ENCODE results near the gene SYNDIG1L. TPM values are rescaled to one million over a fixed set of nuclear protein-coding genes. Genes with fewer than 3 reads are reported as not detected.
"Not testable (repeated sequence)": the region's sequence is repeated elsewhere in the genome, so short reads cannot be mapped to it uniquely, and the experiment has no call there.

SYNDIG1L gene
- total RNA-seq, 2 experiments from 2014 or later, result not detected

DNA sequence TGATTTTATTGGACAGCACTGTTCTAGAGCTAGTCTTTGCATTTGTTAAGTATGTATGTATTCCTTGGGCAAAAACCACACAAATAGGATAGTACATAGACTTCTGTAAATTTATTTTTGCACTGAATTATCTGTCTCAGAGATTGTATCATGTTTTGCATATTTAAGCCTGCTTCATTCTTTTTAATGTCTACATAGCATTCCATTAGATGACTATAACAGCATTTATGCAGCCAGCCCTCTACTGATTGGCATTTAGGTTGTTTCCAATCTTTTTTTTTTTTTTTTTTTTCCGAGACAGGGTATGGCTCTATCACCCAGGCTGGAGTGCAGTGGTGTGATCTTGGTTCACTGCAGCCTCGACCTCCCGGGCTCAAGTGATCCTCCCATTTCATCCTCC is 34.5 kb downstream of the SYNDIG1L start:
- no peak for DNase-seq
- CTCF ChIA-PET, result interaction anchor here (0.6 kb wide), 1 partner anchor 371 kb away, joined by 3 read pairs; no protein-coding TSS in a partner anchor
- H3K4me1 Mint-ChIP-seq, result no peaks in the 10 kb centered on the region
- peaks cover 22% of the 10 kb centered on the region for H3K27me3 Mint-ChIP-seq
- POLR2A ChIA-PET, result no interaction called here
- no peak overlapping the region for H3K4me3 Mint-ChIP-seq
- H3K27ac Mint-ChIP-seq, result no peak overlapping the region
- H3K9me3 Mint-ChIP-seq, result no peaks in the 10 kb centered on the region
- H3K36me3 Mint-ChIP-seq (ENCODE audit: low read depth), result no peaks in the 10 kb centered on the region

- H3K4me1 Mint-ChIP-seq; H3K36me3 Mint-ChIP-seq (ENCODE audit: low read depth); POLR2A ChIA-PET; H3K27ac Mint-ChIP-seq; DNase-seq; CTCF ChIA-PET; H3K9me3 Mint-ChIP-seq; H3K4me3 Mint-ChIP-seq: not testable (repeated sequence)
- H3K27me3 Mint-ChIP-seq, result peaks cover 20% of the 10 kb centered on the region
These were observed 35.5 kb downstream of the SYNDIG1L start for GRCh38 chr14:74390505-74390904.

- no peaks in the 10 kb centered on the region for H3K9me3 Mint-ChIP-seq
- DNase-seq, result no peak
- no peaks in the 10 kb centered on the region for H3K36me3 Mint-ChIP-seq (ENCODE audit: low read depth)
- H3K27ac Mint-ChIP-seq, result no peak overlapping the region
- POLR2A ChIA-PET, result no interaction called here
- CTCF ChIA-PET, result no interaction called here
- no peaks in the 10 kb centered on the region for H3K4me1 Mint-ChIP-seq
- H3K4me3 Mint-ChIP-seq, result no peak overlapping the region
- peaks cover 21% of the 10 kb centered on the region for H3K27me3 Mint-ChIP-seq
These were observed 36.0 kb downstream of the SYNDIG1L start for GRCh38 chr14:74389980-74390379.

- no peaks in the 10 kb centered on the region for H3K36me3 Mint-ChIP-seq (ENCODE audit: low read depth)
- no peaks in the 10 kb centered on the region for H3K4me1 Mint-ChIP-seq
- no peaks in the 10 kb centered on the region for H3K9me3 Mint-ChIP-seq
- no peak for DNase-seq
- H3K27ac Mint-ChIP-seq, result no peak overlapping the region
- CTCF ChIA-PET, result no interaction called here
- H3K4me3 Mint-ChIP-seq, result no peak overlapping the region
- H3K27me3 Mint-ChIP-seq, result peaks cover 15% of the 10 kb centered on the region
- POLR2A ChIA-PET, result no interaction called here
These were observed 43.8 kb downstream of the SYNDIG1L start for GRCh38 chr14:74382231-74382630.

DNA sequence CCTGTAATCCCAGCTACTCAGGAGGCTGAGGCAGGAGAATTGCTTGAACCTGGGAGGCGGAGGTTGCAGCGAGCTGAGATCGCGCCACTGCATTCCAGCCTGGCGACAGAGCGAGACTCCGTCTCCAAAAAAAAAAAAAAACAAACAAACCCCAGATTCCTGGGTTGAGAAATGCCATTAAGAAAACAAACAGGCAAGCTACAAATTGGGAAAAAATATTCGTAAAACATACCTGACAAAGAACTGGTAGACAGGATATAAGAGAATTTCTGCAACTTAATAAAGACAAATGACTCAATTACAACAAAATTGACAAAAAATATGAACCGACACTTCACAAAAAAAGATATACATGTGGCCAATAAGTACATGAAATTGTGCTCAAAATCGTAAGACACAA is 44.4 kb downstream of the SYNDIG1L start:
- DNase-seq; H3K4me1 Mint-ChIP-seq; CTCF ChIA-PET; H3K36me3 Mint-ChIP-seq (ENCODE audit: low read depth); H3K4me3 Mint-ChIP-seq; POLR2A ChIA-PET; H3K9me3 Mint-ChIP-seq; H3K27ac Mint-ChIP-seq: not testable (repeated sequence)
- peaks cover 11% of the 10 kb centered on the region for H3K27me3 Mint-ChIP-seq

DNA sequence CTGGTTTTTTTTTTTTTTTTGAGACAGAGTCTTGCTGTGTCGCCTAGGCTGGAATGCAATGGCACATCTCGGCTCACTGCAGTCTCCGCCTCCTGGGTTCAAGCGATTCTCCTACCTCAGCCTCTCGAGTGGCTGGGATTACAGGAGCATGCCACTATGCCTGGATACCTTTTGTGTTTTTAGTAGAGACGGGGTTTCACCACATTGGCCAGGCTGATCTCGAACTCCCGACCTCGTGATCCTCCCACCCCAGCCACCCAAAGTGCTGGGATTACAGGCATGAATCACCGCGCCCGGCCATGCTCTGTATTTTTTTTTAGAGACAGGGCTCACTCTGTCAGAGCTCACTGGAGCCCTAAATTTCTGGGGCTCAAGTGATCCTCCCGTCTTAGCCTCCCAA is 45.2 kb downstream of the SYNDIG1L start:
- H3K4me3 Mint-ChIP-seq, result no peak overlapping the region
- H3K27ac Mint-ChIP-seq, result no peak overlapping the region
- DNase-seq, result no peak
- H3K36me3 Mint-ChIP-seq (ENCODE audit: low read depth), result no peaks in the 10 kb centered on the region
- H3K27me3 Mint-ChIP-seq, result peaks cover 9% of the 10 kb centered on the region
- POLR2A ChIA-PET, result no interaction called here
- no peaks in the 10 kb centered on the region for H3K4me1 Mint-ChIP-seq
- CTCF ChIA-PET, result interaction anchor here (0.7 kb wide), 1 partner anchor 642 kb away, joined by 3 read pairs; no protein-coding TSS in a partner anchor
- no peaks in the 10 kb centered on the region for H3K9me3 Mint-ChIP-seq

DNA sequence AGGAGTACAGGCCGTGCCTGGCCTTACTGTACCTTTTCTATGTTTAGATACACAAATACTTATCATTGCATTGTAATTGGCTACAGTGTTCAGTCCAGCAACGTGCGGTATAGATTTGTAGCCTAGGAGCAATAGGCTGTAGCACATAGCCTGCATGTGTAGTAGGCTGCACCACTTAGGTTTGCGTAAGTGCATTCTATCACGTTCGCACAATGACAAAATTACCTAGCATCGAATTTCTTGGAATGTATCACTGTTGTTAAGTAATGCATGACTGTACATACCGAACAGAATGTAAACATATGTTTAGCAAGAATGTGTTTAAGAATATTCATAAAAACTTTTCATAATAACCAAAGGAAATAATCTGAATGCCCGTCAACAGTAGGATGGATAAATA is 45.8 kb downstream of the SYNDIG1L start:
- no peaks in the 10 kb centered on the region for H3K9me3 Mint-ChIP-seq
- CTCF ChIA-PET, result no interaction called here
- POLR2A ChIA-PET, result no interaction called here
- H3K36me3 Mint-ChIP-seq (ENCODE audit: low read depth), result no peaks in the 10 kb centered on the region
- no peak overlapping the region for H3K27ac Mint-ChIP-seq
- no peak overlapping the region for H3K4me3 Mint-ChIP-seq
- no peak for DNase-seq
- no peaks in the 10 kb centered on the region for H3K4me1 Mint-ChIP-seq
- peaks cover 9% of the 10 kb centered on the region for H3K27me3 Mint-ChIP-seq

- DNase-seq, result no peak
- no peaks in the 10 kb centered on the region for H3K9me3 Mint-ChIP-seq
- no peak overlapping the region for H3K4me3 Mint-ChIP-seq
- H3K4me1 Mint-ChIP-seq, result no peaks in the 10 kb centered on the region
- no peaks in the 10 kb centered on the region for H3K36me3 Mint-ChIP-seq (ENCODE audit: low read depth)
- no peak overlapping the region for H3K27ac Mint-ChIP-seq
- POLR2A ChIA-PET, result no interaction called here
- peaks cover 2% of the 10 kb centered on the region for H3K27me3 Mint-ChIP-seq
- CTCF ChIA-PET, result no interaction called here
These were observed 47.9 kb downstream of the SYNDIG1L start for GRCh38 chr14:74377976-74378690.

DNA sequence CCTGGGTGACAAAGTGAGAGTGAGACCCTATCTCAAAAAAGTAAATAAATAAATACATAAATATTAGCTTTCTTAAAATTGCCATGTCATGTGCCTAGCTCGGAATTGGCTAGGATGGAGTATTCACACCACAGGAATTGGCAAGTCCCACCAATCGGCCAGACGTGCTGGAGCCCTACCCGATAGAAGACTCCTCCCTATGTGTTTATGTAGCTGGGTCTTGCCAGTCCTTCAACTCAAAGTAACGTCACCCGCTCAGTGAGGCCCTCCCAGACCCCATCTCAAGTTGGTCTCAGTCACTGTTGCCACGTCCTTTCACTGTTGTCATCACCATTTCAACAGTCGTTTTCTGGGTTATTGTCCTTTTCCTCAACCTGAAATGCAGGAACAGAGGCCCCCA is 57.6 kb downstream of the SYNDIG1L start:
- peaks cover 13% of the 10 kb centered on the region for H3K27me3 Mint-ChIP-seq
- H3K4me3 Mint-ChIP-seq, result no peak overlapping the region
- DNase-seq, result no peak
- no peaks in the 10 kb centered on the region for H3K4me1 Mint-ChIP-seq
- ChIA-PET CTCF (no interaction called here), POLR2A (no interaction called here)
- no peaks in the 10 kb centered on the region for H3K36me3 Mint-ChIP-seq (ENCODE audit: low read depth)
- no peak overlapping the region for H3K27ac Mint-ChIP-seq
- H3K9me3 Mint-ChIP-seq, result no peaks in the 10 kb centered on the region

GRCh38 chr14:74368026-74368425 is 58.0 kb downstream of the SYNDIG1L start:
- Mint-ChIP-seq H3K36me3 (ENCODE audit: low read depth) (no peaks in the 10 kb centered on the region), H3K9me3 (no peaks in the 10 kb centered on the region), H3K27ac (no peak overlapping the region), H3K4me3 (no peak overlapping the region), H3K4me1 (no peaks in the 10 kb centered on the region), H3K27me3 (peaks cover 13% of the 10 kb centered on the region)
- POLR2A ChIA-PET, result no interaction called here
- CTCF ChIA-PET, result no interaction called here
- DNase-seq, result no peak

GRCh38 chr14:74364271-74364880 is 61.6 kb downstream of the SYNDIG1L start:
- no peak overlapping the region for H3K27ac Mint-ChIP-seq
- peaks cover 13% of the 10 kb centered on the region for H3K27me3 Mint-ChIP-seq
- H3K9me3 Mint-ChIP-seq, result no peaks in the 10 kb centered on the region
- H3K4me3 Mint-ChIP-seq, result no peak overlapping the region
- ChIA-PET CTCF (no interaction called here), POLR2A (no interaction called here)
- H3K36me3 Mint-ChIP-seq (ENCODE audit: low read depth), result no peaks in the 10 kb centered on the region
- no peaks in the 10 kb centered on the region for H3K4me1 Mint-ChIP-seq
- no peak for DNase-seq

DNA sequence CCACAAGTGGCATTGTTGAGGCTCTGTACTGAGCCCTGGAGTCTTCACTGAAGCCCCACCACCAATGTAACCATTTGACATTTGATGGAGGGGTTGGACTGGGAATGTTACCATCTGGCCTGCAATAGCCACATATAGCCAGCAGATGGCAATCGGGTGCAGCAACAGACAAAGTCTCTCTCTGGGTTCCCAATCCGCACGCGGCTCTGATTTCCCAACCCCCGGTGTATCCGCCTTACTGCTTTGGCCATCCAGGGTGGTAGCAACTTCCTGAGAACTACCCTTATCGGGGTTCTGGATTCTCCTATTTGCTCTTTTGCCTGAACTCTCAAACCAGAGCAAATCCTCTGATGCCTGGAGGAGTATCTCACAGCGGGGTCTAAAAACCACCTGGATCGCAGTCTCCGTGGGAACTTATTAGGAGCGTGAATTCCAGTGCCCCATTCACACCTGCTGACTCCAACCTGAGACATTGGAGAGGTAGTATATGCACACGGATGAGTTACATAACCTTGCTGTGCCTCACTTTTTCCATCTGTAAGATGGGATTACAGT is 63.6 kb downstream of the SYNDIG1L start:
- Mint-ChIP-seq H3K4me1 (no peaks in the 10 kb centered on the region), H3K27me3 (peaks cover 13% of the 10 kb centered on the region), H3K27ac (no peak overlapping the region), H3K9me3 (no peaks in the 10 kb centered on the region), H3K4me3 (no peak overlapping the region), H3K36me3 (ENCODE audit: low read depth) (no peaks in the 10 kb centered on the region)
- ChIA-PET CTCF (interaction anchor here (0.8 kb wide), 1 partner anchor 469 kb away, joined by 6 read pairs; no protein-coding TSS in a partner anchor), POLR2A (no interaction called here)
- peak; percentile 68 for DNase-seq

DNA sequence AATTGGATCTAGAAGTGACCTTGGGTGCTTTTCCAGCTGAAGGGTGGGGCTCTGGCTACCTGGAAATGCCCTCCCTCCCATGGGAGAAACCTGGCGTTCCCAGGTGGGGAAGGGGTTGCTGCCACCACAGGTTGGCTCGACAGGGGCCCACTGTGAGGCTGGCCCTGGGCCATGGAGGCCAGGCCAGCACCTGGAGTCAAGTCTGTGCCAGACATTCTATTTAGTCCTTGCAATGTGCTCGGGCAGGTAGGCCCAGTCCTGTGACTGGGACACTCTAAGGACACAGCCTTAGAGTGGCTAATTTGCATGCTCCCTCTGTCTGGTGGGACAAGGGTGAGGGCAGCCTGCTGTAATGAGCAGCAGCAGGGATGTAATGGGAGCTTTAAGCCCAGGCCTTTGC is 65.8 kb downstream of the SYNDIG1L start:
- Mint-ChIP-seq H3K4me3 (no peak overlapping the region), H3K9me3 (no peaks in the 10 kb centered on the region), H3K36me3 (ENCODE audit: low read depth) (no peaks in the 10 kb centered on the region), H3K27ac (no peak overlapping the region), H3K4me1 (no peaks in the 10 kb centered on the region), H3K27me3 (peaks cover 13% of the 10 kb centered on the region)
- ChIA-PET CTCF (interaction anchor here (0.6 kb wide), 1 partner anchor 385 kb away, joined by 3 read pairs; no protein-coding TSS in a partner anchor), POLR2A (no interaction called here)
- no peak for DNase-seq

Measured in activated CD4-positive, alpha-beta memory T cell treated with anti-CD3 and anti-CD28 coated beads, Interleukin-2, amount 10 ng/mL, durations not matched to agents 7 days and 5 days (primary cell).